Stimulated activated CD8-positive, alpha-beta memory T cell treated with anti-CD3 and anti-CD28 coated beads, Interleukin-4, amount 100 ng/mL, for 4 hours (primary cell): Measurements from ENCODE around the gene NKD1.

Source experiments
- DNase-seq, 2 donors: peaks; one replicate each; pipeline ENCODE4 v3.0.0-alpha.2; 2020; ENCODE audit warnings: low read depth in 2 of 2, low spot score in 1 of 2

The NKD1 gene

GRCh38 chr16:50557046-50557445 lies 8.8 kb downstream of the NKD1 start:
- no peak for DNase-seq

GRCh38 chr16:50558913-50559312 lies 10.7 kb downstream of the NKD1 start:
- DNase-seq: no peak

GRCh38 chr16:50559342-50559741 lies 11.1 kb downstream of the NKD1 start:
- no peak for DNase-seq

- no peak for DNase-seq
Observed at GRCh38 chr16:50559804-50560514, 11.8 kb downstream of the NKD1 start.

- no peak for DNase-seq
Observed at GRCh38 chr16:50560903-50561863, 13.0 kb downstream of the NKD1 start.

GRCh38 chr16:50562657-50563056 lies 14.5 kb downstream of the NKD1 start:
- DNase-seq: no peak

GRCh38 chr16:50563989-50564388 lies 15.8 kb downstream of the NKD1 start:
- DNase-seq: no peak

GRCh38 chr16:50565428-50565827 lies 17.2 kb downstream of the NKD1 start:
- DNase-seq: no peak

- DNase-seq: no peak
Observed at GRCh38 chr16:50566014-50566962, 18.1 kb downstream of the NKD1 start.

- DNase-seq: no peak
Observed at GRCh38 chr16:50567651-50568050, 19.5 kb downstream of the NKD1 start.

GRCh38 chr16:50568187-50568815 lies 20.1 kb downstream of the NKD1 start:
- DNase-seq: no peak

- no peak for DNase-seq
Observed at GRCh38 chr16:50570354-50570753, 22.2 kb downstream of the NKD1 start.

GRCh38 chr16:50570808-50571598 lies 22.8 kb downstream of the NKD1 start:
- no peak for DNase-seq

- no peak for DNase-seq
Observed at GRCh38 chr16:50571786-50572185, 23.6 kb downstream of the NKD1 start.

- no peak for DNase-seq
Observed at GRCh38 chr16:50572700-50573099, 24.5 kb downstream of the NKD1 start.

- no peak for DNase-seq
Observed at GRCh38 chr16:50573279-50573678, 25.1 kb downstream of the NKD1 start.

- no peak for DNase-seq
Observed at GRCh38 chr16:50573947-50574744, 25.9 kb downstream of the NKD1 start.

GRCh38 chr16:50574745-50575136 lies 26.5 kb downstream of the NKD1 start:
- DNase-seq: no peak

- DNase-seq: no peak
Observed at GRCh38 chr16:50575743-50576142, 27.5 kb downstream of the NKD1 start.
